Stomach (tissue), 4 donors: Measurements from ENCODE around the gene PPP1CA.

Experiments
- CTCF ChIP-seq, 7 experiments: fragments of 450-650 bp in 4 of 7; fragments of 200-600 bp in 3 of 7; sonication (generic) in 3 of 7; IDR thresholded peaks; one replicate each; pipeline ENCODE4 v1.5.1; 2016 to 2019; ENCODE audit warnings: antibody characterized with exemption in 7 of 7, control low read depth in 2 of 7, mild to moderate bottlenecking in 1 of 7
- POLR2A ChIP-seq, 4 donors: fragments of 450-650 bp; IDR thresholded peaks; one replicate each; pipeline ENCODE4 v1.6.1; 2016; ENCODE audit warnings: antibody characterized with exemption in 4 of 4, control low read depth in 2 of 4, mild to moderate bottlenecking in 1 of 4, moderate library complexity in 1 of 4
- POLR2AphosphoS5 ChIP-seq, 3 donors: sonication (generic); formaldehyde crosslinking; IDR thresholded peaks; one replicate each; pipeline ENCODE4 v1.6.1; 2016; ENCODE audit warnings: antibody characterized with exemption in 3 of 3

DNA sequence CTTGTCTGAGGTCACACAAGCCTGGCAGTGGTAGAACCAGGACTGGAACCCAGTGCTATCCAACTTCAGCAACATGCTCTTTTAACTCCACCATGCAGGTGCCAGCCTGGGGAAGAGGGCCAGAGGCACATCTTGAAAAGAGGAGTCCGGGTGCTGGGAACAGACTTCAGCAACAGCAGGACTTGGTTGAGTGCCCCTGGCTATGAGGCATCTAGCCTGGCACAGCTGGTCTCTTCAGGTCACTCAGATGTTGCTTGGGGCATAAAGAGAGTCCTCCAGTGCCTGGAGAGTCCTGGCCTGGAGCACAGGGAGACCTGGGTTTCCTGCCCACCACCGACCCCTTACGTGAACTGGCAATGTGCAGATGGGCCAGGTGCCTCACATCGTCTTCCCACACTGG is 23.1 kb downstream of the PPP1CA start:
- TF ChIP-seq CTCF (IDR thresholded peaks at IDR 0.05) (no peak), POLR2AphosphoS5 (IDR thresholded peaks at IDR 0.05) (no peak), POLR2A (IDR thresholded peaks at IDR 0.05) (no peak)
